Upper lobe of right lung (tissue), 1 donor: ENCODE results near the gene SEPTIN1. TPM values are rescaled to one million over a fixed set of nuclear protein-coding genes. Genes with fewer than 3 reads are reported as not detected.
"Not testable (repeated sequence)": the region's sequence is repeated elsewhere in the genome, so short reads cannot be mapped to it uniquely, and the experiment has no call there.

Experiments used
- ATAC-seq: fragments of 200-7000 bp; cut with Tn5 transposase; one replicate; pipeline ENCODE4 v1.9.1; 2020; ENCODE audit warnings: mild to moderate bottlenecking, moderate library complexity
- DNase-seq: peaks from one replicate; pipeline ENCODE4 v3.0.0-alpha.2; 2020
- H3K27ac ChIP-seq: fragments of 200-600 bp; one replicate; pipeline ENCODE4 v1.8.0; 2022
- H3K27me3 ChIP-seq: fragments of 200-600 bp; one replicate; pipeline ENCODE4 v1.8.0; 2022; ENCODE audit warnings: mild to moderate bottlenecking
- H3K36me3 ChIP-seq: fragments of 200-600 bp; one replicate; pipeline ENCODE4 v1.8.0; 2022
- H3K4me1 ChIP-seq: fragments of 200-600 bp; one replicate; pipeline ENCODE4 v1.8.0; 2022
- H3K4me3 ChIP-seq: fragments of 200-600 bp; one replicate; pipeline ENCODE4 v1.8.0; 2022; ENCODE audit warnings: mild to moderate bottlenecking
- H3K9me3 ChIP-seq: fragments of 200-600 bp; one replicate; pipeline ENCODE4 v1.8.0; 2022
- intact Hi-C: fragments of 100-400 bp; cut with DNase I; formaldehyde crosslinking; loops from one replicate; pipeline ENCODE4 v1.11.0; 2022
- total RNA-seq: library from RNA; stranded (reverse); fragmentation: NEBNext Ultra II Directional; extraction: Animal tissue kit (Norgen Biotek cat#: 25700); gene quantifications from one replicate; pipeline ENCODE4 v1.2.1, GENCODE V29; 2021
- TF ChIP-seq, protein P1 (sequence below): fragments of 200-600 bp; IDR thresholded peaks from one replicate; pipeline ENCODE4 v1.8.0; 2022; ENCODE audit warnings: antibody characterized with exemption
- donor health status: DM: no; HTN: yes; CAD: no; lungs with severe emphysema.

Gene SEPTIN1
- total RNA-seq, 1 donor from 2014 or later, result 8.6 TPM

DNA sequence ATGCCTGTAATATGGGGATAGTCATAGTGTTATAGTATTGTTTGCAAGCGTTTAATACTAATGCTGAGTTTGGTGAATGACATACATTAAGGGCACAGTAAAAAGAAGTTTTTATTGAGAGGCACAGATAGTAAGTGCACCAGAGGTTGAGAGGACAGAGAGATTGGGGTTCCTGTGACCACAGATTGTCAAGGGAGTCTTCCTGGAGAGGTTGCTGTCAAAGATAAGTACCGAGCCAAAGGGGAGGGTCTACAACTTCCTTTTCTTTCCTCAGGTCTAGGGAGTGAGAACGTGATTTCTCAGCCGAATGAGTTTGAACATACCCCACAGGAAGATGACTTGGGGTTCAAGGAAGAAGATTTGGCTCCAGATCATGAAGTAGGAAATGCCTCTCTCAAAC, 14.7 kb upstream of the SEPTIN1 start:
- peaks cover 6% of the 10 kb centered on the region for H3K36me3 ChIP-seq
- H3K4me3 ChIP-seq, result no peak overlapping the region
- H3K27me3 ChIP-seq, result no peaks in the 10 kb centered on the region
- intact Hi-C loops, result no loop called here
- H3K4me1 ChIP-seq, result peaks cover 11% of the 10 kb centered on the region
- DNase-seq, result no peak
- H3K27ac ChIP-seq, result no peak overlapping the region
- no peak for ATAC-seq
- TF ChIP-seq, protein P1, sequence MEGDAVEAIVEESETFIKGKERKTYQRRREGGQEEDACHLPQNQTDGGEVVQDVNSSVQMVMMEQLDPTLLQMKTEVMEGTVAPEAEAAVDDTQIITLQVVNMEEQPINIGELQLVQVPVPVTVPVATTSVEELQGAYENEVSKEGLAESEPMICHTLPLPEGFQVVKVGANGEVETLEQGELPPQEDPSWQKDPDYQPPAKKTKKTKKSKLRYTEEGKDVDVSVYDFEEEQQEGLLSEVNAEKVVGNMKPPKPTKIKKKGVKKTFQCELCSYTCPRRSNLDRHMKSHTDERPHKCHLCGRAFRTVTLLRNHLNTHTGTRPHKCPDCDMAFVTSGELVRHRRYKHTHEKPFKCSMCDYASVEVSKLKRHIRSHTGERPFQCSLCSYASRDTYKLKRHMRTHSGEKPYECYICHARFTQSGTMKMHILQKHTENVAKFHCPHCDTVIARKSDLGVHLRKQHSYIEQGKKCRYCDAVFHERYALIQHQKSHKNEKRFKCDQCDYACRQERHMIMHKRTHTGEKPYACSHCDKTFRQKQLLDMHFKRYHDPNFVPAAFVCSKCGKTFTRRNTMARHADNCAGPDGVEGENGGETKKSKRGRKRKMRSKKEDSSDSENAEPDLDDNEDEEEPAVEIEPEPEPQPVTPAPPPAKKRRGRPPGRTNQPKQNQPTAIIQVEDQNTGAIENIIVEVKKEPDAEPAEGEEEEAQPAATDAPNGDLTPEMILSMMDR, result no peak
- H3K9me3 ChIP-seq, result no peaks in the 10 kb centered on the region

DNA sequence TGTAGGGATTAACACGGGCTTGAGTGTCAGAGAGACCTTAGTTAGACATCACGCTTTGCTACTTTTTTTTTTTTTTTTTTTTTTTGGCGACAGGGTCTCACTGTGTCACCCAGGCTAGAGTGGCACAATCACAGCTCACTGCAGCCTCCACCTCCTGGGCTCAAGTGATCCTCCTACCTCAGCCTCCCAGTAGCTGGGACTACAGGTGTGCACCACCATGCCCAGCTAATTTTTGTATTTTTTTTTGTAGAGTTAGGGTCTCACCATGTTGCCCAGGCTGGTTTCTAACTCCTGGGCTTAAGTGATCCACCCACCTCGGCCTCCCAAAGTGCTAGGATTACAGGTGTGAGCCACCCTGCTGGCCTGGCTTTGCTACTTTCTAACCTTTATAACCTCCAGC, 14.3 kb upstream of the SEPTIN1 start:
- H3K9me3 ChIP-seq, intact Hi-C loops, DNase-seq, H3K27ac ChIP-seq, H3K36me3 ChIP-seq, H3K27me3 ChIP-seq, ATAC-seq: not testable (repeated sequence)
- Histone ChIP-seq H3K4me1 (peaks cover 11% of the 10 kb centered on the region), H3K4me3 (peak overlapping the region; percentile 81)

DNA sequence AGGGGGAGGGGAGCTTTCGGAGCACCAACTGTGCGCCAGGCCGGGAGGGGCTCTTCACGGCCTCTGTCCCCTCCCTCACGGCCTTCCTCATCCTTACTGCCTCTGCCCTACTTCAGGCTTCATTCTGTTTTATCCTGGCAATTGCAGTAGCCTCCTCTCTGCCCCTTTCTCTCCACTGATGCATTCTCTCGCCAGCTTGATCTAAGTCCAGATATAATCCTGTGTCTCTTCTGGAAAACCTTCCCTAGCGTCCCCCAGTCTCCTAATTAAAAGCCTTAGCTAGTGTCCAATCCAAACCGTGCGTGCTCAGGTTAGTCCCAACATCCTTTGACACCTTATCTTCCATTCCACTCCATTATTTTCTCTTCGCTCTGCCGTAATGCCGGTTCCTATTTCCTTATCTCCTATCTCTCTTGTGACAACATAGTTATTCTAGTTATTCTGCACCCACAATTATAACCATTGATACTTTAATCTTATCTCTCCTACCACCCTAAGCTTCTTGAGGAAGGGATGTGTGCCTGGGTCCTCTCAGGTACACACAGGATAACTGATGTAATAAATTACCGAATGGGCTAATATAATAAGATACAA, 13.7 kb upstream of the SEPTIN1 start:
- H3K4me1 ChIP-seq, result peaks cover 11% of the 10 kb centered on the region

DNA sequence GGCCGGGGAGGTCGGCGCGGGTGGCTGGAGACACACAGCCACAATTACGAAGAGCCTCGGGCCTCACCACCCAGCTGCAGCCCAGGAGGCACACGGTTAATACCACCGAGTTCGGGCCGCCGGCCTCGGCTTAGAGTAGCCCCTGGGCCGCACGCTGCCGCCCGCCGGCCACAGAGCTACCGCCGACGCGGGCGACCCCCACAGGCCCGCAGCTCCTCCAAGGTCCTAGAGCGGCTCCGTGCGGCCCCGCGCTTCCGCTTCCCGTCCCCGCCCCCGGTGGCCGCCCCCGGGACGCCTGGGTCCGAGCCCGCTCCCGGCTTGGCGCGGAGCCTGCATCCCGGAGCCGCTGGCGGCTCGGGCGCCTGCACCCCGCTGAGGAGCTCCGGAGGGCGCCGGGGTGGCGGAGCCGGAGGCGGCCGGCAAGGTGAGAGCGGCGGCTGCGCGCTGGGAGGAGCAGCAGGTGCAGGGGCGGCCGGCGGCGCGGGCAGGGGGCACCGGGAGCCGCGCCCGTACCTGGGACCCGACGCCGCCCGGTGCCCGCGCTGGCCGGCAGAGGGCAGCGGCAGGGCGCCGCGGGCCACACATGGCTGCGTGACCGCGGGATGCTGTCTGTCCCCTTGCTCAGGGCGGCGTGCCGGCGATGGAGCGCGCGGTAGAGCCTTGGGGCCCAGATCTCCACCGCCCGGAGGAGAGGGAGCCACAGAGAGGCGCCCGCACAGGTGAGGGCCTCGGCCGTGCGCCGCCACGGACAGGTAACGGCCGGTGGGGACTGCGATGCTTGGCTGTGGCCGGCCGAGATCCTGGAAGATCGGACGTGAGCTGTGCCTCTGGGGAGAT, 13.0 kb upstream of the SEPTIN1 start, which contains the start of gene ZNF48:
TSS of gene ZNF48 (plus strand) at position 266 of the 837 bp plus-strand sequence. CDS start at position 641, 375 bp downstream.
- H3K27me3 ChIP-seq, result no peaks in the 10 kb centered on the region
- H3K4me3 ChIP-seq, result peak within 1 kb of the TSS; percentile 81
- peak within 1 kb of the TSS; percentile 72 for H3K27ac ChIP-seq
- H3K9me3 ChIP-seq, result no peaks in the 10 kb centered on the region
- DNase-seq (peak; percentile 94), ATAC-seq (peak; percentile 96)
- TF ChIP-seq, protein P1, result no peak
- H3K36me3 ChIP-seq, result peaks cover 6% of the 10 kb centered on the region
- intact Hi-C loops, result no loop called here
- peaks cover 11% of the 10 kb centered on the region for H3K4me1 ChIP-seq

More for the DNA sequence above, 13.7 kb upstream of the SEPTIN1 start:
- Histone ChIP-seq H3K9me3 (no peaks in the 10 kb centered on the region), H3K4me3 (peak overlapping the region; percentile 81), H3K27me3 (no peaks in the 10 kb centered on the region), H3K36me3 (peaks cover 6% of the 10 kb centered on the region), H3K27ac (peak overlapping the region; percentile 72)
- intact Hi-C loops, result no loop called here
- TF ChIP-seq, protein P1, result no peak
- no peak for DNase-seq
- no peak for ATAC-seq

DNA sequence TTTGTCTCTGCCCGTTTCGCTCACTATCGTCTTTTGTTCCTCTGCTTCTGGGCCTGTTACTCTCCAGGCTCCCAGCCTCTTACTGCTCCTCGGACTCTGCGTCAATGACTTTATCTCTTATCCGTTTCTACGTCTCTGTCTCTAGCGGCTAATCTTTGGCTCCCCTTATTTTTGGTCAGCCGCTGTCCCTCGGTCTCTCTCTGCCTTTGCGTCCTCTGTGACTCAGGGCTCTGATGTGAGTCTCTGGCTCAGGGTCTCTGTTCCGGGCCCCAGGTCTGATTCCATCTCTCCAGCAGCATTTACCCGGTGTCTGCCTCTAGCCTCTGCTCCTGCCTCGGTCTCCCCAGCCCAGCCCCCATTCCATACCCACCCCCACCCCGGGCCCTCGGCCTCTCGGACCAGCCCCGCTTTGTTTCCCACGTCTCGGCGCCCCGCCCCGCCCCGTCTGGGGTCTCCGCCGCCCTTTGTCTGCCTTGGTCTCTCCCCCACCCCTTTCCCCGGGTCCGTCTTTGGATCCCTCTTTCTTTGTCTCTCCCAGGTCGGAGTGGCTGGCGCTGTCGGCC, 12.3 kb upstream of the SEPTIN1 start:
- intact Hi-C loops, result no loop called here
- Histone ChIP-seq H3K9me3 (no peaks in the 10 kb centered on the region), H3K36me3 (peaks cover 6% of the 10 kb centered on the region), H3K4me3 (peak overlapping the region; percentile 81), H3K27ac (peak overlapping the region; percentile 72), H3K27me3 (no peaks in the 10 kb centered on the region), H3K4me1 (peaks cover 11% of the 10 kb centered on the region)
- ATAC-seq (peak; percentile 5), DNase-seq (no peak)
- TF ChIP-seq, protein P1, result no peak

DNA sequence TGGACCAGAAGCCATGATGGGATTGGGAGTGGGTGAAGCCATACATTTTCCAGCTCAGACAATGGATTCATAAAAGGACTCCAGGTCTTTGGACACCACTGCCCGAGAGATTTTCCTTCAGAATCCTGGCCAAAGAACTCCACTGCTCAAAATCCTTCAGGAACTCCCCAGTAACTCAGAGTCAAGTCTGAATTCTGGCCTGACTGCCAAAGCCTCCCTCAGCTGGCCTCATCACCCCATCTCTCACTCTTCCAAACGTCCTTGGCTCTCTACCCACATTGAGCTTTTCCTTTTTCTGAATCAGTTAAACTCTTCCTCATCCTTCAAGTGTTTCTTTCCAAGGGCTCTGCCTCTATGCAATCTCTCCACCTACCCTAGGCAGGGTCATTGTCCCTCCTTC, 1.2 kb upstream of the SEPTIN1 start:
- no peak overlapping the region for H3K4me3 ChIP-seq
- ATAC-seq, result no peak

More for the DNA sequence above, 1.2 kb upstream of the SEPTIN1 start:
- Histone ChIP-seq H3K27me3 (no peaks in the 10 kb centered on the region), H3K27ac (no peak overlapping the region), H3K36me3 (no peaks in the 10 kb centered on the region), H3K4me1 (peaks cover 6% of the 10 kb centered on the region), H3K9me3 (no peaks in the 10 kb centered on the region)
- intact Hi-C loops, result no loop called here
- no peak for DNase-seq
- TF ChIP-seq, protein P1, result no peak
